GM23338 (cell line): ENCODE results near the gene GPD1. TPM values are rescaled to one million over a fixed set of nuclear protein-coding genes. Genes with fewer than 3 reads are reported as not detected.

Source experiments
- polyA plus RNA-seq: library from polyadenylated mRNA; unstranded; fragments of >200 nt; fragmentation: Nextera tagmentation; extraction: Ambion mirVana; gene quantifications from 2 replicates; pipeline ENCODE4 v1.2.1, GENCODE V29; 2016
- total RNA-seq: library from RNA; depleted of rRNA; stranded (reverse); fragments of >200 nt; shearing (Covaris generic); gene quantifications from 2 replicates; pipeline ENCODE4 v1.2.3, GENCODE V29; 2014; rRNA removed

The GPD1 gene
- total and polyA plus RNA-seq, 2 experiments from 2014 or later: 0.36 to 0.45 TPM

Other genes with a start within 250 kb of the GPD1 start
- 0.08 and 2.0 TPM in 2 replicates for gene FAIM2, start 200.1 kb upstream of the GPD1 start, total RNA-seq
- 0.61 and 0.83 TPM in 2 replicates for gene FAIM2, start 200.1 kb upstream of the GPD1 start, polyA plus RNA-seq
- 0.07 TPM in 1 of 2 replicates, not detected in the other for gene AQP2, start 153.3 kb upstream of the GPD1 start, total RNA-seq
- gene AQP2, start 153.3 kb upstream of the GPD1 start, polyA plus RNA-seq: not detected in 2 replicates
- gene AQP5, start 142.1 kb upstream of the GPD1 start, total RNA-seq: 2.2 and 2.7 TPM in 2 replicates
- 1.1 and 1.3 TPM in 2 replicates for gene AQP5, start 142.1 kb upstream of the GPD1 start, polyA plus RNA-seq
- gene AQP6, start 131.1 kb upstream of the GPD1 start, total RNA-seq: not detected in 2 replicates
- gene AQP6, start 131.1 kb upstream of the GPD1 start, polyA plus RNA-seq: 0.08 TPM in 1 of 2 replicates, not detected in the other
- 49.9 and 52.8 TPM in 2 replicates for gene RACGAP1, start 78.5 kb upstream of the GPD1 start, total RNA-seq
- gene RACGAP1, start 78.5 kb upstream of the GPD1 start, polyA plus RNA-seq: 18.0 and 19.0 TPM in 2 replicates
- gene ASIC1, start 46.4 kb upstream of the GPD1 start, total RNA-seq: 1.5 and 1.6 TPM in 2 replicates
- gene ASIC1, start 46.4 kb upstream of the GPD1 start, polyA plus RNA-seq: 0.47 and 0.76 TPM in 2 replicates
- 276 and 287 TPM in 2 replicates for gene SMARCD1, start 18.7 kb upstream of the GPD1 start, total RNA-seq
- 124 and 145 TPM in 2 replicates for gene SMARCD1, start 18.7 kb upstream of the GPD1 start, polyA plus RNA-seq
- gene COX14, start 8.2 kb downstream of the GPD1 start, total RNA-seq: 27.8 and 43.7 TPM in 2 replicates
- gene COX14, start 8.2 kb downstream of the GPD1 start, polyA plus RNA-seq: 73.0 and 73.5 TPM in 2 replicates
- gene CERS5, start 63.4 kb downstream of the GPD1 start, total RNA-seq: 50.2 and 56.5 TPM in 2 replicates
- 42.7 and 45.4 TPM in 2 replicates for gene CERS5, start 63.4 kb downstream of the GPD1 start, polyA plus RNA-seq
- gene LIMA1, start 179.5 kb downstream of the GPD1 start, total RNA-seq: 26.3 and 29.6 TPM in 2 replicates
- gene LIMA1, start 179.5 kb downstream of the GPD1 start, polyA plus RNA-seq: 24.7 and 27.7 TPM in 2 replicates